GM21367 (cell line): ENCODE measurements around the gene DNAJC6.
"Not testable (repeated sequence)": the region's sequence is repeated elsewhere in the genome, so short reads cannot be mapped to it uniquely, and the experiment has no call there.

ENCODE experiments used
- ATAC-seq: cut with Tn5 transposase; IDR thresholded peaks from one replicate; pipeline ENCODE4 v1.9.1; 2021; ENCODE audit not compliant: unreplicated experiment

The DNAJC6 gene

GRCh38 chr1:65355031-65355712, 45.8 kb downstream of the DNAJC6 start:
- no peak for ATAC-seq

DNA sequence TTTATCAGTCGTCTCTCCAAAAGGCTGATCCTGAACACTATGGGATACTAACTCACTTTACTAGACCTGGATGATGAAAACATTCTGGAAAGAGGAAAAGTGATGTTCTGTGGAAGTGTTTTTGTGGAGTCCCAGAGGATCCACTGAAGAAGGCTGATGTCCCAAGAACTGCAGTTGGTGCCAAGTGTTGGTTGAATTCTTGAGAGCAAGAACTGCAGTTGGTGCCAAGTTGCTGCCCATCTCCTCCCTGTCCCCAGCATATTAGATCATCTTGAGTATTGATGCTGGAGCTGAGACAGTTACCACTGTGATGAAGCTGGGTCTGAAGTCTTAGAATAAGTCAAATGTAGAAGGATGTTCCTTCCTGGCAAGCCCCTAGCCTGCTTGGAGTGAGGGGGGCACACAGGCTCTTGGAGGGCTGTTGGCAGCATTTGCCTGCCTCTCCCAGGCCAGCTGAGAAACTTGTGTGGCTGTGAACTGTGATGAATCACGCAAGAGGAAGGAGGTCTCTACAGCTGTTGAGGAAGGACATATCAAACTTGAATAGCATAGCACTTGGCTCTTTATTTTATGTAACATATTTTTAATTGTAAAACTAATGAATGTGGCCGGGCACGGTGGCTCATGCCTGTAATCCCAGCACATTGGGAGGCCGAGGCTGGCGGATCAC, 48.1 kb downstream of the DNAJC6 start:
- ATAC-seq, result no peak

- ATAC-seq, result no peak
Measured at GRCh38 chr1:65359888-65360287, 50.5 kb downstream of the DNAJC6 start.

DNA sequence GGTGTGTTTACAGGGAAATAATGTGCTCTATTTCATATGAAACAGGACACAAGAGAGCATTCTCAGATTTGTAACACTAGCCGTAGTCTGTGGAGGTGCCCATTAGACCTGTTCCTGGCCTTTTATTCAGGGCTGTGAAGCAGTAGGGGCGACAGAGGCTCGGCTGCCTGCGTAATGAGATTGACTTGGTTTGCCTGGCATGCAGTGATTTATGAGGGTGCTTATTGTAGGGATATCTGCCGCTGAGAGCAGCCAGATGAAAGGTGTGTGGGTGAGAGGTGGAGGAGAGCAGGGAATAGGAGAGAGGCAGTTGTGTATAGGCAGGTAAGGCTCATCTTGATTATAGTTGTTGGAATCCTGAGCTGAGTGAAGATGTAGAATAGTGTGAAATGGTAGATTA, 51.3 kb downstream of the DNAJC6 start:
- ATAC-seq, result no peak

DNA sequence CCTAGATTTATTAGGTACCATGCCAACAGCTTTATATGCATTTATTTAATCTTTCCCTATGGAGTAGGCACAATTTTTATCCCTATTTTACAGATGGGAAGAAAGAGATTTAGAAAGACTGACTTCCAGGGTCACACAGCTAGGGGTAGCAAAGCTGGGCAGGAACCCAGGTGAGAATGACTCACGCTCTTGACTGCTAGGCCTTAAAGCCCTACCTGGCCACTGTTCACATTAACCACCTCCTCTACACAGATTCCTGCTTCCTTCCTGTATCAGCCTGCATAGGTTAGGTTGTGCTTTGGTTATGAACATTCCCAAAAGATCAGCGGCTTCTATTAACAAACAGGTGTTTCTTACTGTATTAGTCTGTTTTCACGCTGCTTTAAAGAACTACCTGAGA, 53.2 kb downstream of the DNAJC6 start:
- no peak for ATAC-seq

GRCh38 chr1:65363484-65363883, 54.1 kb downstream of the DNAJC6 start:
- ATAC-seq, result no peak

GRCh38 chr1:65368403-65368802, 59.1 kb downstream of the DNAJC6 start:
- no peak for ATAC-seq

DNA sequence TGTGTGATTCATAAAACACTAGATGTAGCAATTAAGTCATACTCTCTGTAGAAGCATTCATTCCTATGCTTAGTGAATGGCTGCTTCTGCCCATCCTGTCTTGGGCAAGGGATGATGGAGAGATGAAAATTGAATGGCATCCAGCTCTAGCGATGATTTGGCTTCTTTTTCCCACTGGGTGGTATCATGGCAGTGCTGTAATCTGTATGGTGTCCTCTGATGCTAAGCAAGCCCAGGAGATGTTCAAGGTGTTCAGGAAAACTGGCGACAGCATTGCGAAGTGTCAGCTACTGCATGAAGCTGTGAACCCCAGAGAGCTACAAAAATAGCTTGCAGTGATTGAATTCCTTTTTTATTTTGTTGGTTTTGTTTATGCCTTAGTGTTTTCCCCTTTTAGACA, 62.2 kb downstream of the DNAJC6 start:
- no peak for ATAC-seq

DNA sequence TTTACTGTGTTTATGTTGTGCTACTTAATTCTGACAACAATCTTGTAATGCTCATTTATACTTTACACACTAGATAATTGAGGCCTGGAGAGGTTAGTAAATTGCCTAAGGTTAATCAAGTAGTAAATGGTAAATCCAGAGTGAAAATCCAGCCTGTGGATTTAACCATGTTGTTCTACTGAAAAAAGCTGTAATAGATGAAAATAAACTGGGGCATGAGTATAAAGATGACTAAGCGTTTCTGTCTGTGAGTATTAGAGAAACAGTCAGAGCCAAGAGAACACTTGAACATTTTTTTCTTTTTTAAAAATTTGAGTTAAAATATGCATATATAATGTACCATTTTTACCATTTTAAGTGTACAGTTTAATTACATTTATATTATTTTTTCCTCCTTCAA, 63.2 kb downstream of the DNAJC6 start:
- ATAC-seq, result no peak

- no peak for ATAC-seq
Measured at GRCh38 chr1:65377496-65378246, 68.3 kb downstream of the DNAJC6 start.

DNA sequence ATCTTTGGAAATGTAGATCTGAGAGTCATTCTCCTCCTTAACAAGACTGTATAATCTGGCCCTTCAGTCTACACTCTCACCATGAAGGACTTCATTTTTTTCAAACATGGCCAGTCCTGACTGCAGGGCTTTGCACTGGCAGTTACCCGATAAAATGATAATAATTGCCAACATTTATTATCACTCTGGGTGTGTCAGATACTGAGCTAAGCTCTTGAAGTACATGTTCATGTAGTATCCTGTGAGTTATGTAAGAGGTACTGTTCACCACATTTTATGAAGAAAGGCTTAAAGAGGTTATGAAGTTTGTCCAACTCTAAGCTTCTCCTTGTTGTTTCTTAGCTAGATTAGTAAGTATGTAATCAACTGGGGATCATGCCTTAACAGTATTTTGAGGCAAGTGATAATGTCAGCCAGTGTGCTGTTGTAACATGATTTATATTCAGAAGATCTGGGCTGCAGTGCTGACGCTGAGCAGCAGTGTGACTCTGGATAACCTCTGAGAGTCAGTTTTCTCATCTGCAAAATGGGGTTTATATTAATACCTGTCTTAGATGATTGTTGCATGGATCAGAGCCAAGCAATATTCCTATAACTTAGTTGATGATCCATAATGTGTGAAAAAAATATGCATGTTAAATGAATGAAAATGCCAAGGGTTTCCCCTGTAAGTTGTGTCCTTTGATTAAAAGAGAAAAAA, 69.1 kb downstream of the DNAJC6 start:
- no peak for ATAC-seq

DNA sequence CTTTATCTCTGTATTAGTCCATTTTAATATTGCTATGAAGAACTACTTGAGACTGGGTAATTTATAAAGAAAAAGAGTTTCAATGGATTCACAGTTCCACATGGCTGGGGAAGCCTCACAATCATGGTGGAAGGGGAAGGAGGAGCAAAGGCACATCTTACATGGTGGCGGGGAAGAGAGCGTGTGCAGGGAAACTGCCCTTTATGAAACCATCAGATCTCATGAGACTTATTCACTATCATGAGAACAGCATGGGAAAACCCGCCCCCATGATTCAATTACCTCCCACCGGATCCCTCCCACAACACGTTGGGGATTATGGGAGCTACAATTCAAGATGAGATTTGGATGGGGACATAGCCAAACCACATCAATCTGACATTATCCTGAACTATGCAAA, 75.1 kb downstream of the DNAJC6 start:
- not testable (repeated sequence) for ATAC-seq

GRCh38 chr1:65386439-65386838, 77.1 kb downstream of the DNAJC6 start:
- ATAC-seq, result no peak

DNA sequence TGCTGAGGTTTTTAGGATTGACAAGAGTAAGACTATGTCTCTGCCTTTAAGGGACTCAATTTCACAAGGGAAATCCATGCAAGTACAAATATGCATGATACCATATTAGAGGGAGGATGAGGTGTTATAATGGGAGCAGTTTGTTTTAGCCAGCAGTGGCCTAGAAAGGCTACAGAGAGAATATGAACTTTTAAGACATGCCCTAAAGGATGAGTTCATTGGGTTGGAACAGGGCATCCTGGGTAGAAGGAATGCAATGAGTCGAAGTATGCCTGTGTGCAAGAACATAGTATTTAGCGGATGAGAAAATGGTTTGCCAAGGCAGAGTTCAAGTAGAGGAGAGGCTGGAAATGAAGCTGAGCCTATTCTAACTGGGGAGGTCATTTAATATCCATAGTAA, 78.5 kb downstream of the DNAJC6 start:
- ATAC-seq, result no peak

DNA sequence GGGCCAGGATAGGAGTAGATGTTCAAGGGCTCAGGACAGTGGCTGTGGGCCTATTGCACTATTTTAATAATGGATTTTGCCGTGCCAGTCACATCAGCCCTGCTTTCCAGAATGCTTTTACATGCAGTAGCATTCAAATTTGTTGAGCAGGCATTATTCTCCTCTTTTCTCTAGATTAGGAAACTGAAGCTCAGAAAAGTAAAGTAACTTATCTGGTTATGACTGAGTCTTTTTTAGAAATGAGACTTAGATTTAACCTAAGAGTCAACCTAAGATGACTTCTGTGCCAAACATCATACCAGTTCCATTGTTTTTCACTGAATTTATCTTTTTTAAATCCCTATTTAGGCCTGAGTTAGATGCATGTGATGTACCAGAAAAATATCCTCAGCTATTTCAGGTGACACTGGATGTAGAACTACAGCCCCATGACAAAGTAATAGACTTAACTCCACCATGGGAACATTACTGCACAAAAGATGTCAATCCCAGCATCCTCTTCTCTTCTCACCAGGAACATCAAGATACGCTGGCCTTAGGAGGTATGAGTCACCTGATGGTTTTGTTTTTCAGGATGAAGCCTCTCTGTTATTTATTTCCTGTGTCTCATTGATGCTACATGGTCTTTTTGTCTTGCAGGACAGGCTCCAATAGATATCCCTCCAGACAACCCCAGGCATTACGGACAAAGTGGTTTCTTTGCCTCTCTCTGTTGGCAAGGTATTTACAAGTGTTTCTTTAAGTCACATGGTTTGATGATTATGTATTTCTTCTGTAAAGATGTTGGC, 79.8 kb downstream of the DNAJC6 start:
- no peak for ATAC-seq

DNA sequence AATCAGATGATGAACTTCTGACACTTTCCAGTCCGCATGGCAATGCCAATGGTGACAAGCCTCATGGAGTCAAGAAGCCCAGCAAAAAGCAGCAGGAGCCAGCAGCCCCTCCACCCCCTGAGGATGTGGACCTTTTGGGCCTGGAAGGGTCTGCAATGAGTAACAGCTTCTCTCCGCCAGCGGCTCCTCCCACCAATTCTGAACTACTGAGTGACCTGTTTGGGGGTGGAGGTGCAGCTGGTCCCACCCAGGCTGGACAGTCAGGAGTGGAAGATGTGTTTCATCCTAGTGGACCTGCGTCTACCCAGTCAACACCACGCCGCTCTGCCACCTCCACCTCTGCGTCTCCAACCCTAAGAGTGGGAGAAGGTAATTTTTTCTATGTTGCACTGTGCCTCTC, 83.2 kb downstream of the DNAJC6 start:
- ATAC-seq, result no peak

DNA sequence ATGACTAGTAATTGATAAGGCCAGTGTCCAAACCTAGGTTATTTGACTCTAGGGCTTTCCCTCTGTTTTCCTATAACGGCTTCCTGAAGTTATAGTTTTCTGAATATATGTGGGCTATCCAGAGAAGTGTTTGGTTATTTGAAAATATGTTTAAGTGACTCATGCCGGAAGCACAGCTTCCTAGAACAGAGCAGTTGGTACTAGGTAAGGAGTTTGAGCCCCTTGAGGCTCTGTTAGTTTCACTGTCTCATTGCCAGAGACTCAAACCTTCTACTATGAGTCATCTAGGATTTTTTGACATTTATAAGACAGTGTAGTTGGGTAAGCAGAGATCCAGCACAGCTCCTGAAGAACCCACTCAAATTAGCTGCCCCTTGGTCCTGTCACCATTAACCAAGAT, 84.0 kb downstream of the DNAJC6 start:
- peak; percentile 96 for ATAC-seq

DNA sequence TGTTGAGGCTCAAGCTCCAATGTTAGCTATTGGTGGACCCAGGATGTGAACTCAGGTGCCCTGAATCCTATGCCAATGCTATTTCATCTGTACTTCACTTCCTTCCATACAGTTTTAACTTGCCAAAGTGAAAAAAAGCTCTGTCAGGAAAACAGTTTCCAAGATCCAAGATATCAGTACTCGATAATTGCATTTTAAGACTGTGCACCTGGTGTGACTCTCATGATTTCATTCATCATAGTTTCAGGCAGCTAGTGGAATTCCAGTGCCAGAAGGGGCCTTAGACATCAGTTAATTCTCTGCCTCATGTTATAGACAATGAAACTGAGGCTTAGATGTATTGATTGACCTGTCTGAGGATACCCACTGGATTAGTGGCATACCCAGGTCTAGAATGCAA, 84.6 kb downstream of the DNAJC6 start:
- peak; percentile 10 for ATAC-seq

GRCh38 chr1:65395887-65396612, 86.7 kb downstream of the DNAJC6 start:
- no peak for ATAC-seq

- ATAC-seq, result no peak
Measured at GRCh38 chr1:65398083-65398482, 88.7 kb downstream of the DNAJC6 start.
